Upper lobe of left lung (tissue), 6 donors: ENCODE data around the gene RAP1GAP. TPM values are rescaled to one million over a fixed set of nuclear protein-coding genes. Genes with fewer than 3 reads are reported as not detected.

Experiments used
- ATAC-seq, 2 donors: fragments of 200-7000 bp; cut with Tn5 transposase; one replicate each; pipeline ENCODE4 v1.9.1; 2022; ENCODE audit warnings: mild to moderate bottlenecking in 2 of 2, moderate library complexity in 2 of 2; ENCODE audit not compliant: low FRiP score in 2 of 2
- DNase-seq, 2 donors: peaks; one replicate each; pipeline ENCODE4 v3.0.0-alpha.2; 2019 to 2020
- H3K27ac ChIP-seq, 4 donors: fragments of 200-600 bp; sonication (generic); one replicate each; pipeline ENCODE4 v1.5.1; 2016 to 2019
- H3K27me3 ChIP-seq, 4 donors: fragments of 200-600 bp; sonication (generic); one replicate each; pipeline ENCODE4 v1.5.1; 2017 to 2019
- H3K36me3 ChIP-seq, 4 donors: fragments of 200-600 bp; sonication (generic); one replicate each; pipeline ENCODE4 v1.5.1; 2016 to 2019
- H3K4me1 ChIP-seq, 4 donors: fragments of 200-600 bp; sonication (generic); one replicate each; pipeline ENCODE4 v1.5.1; 2018 to 2019
- H3K4me3 ChIP-seq, 4 donors: fragments of 200-600 bp; sonication (generic); one replicate each; pipeline ENCODE4 v1.5.1; 2017 to 2019; ENCODE audit warnings: mild to moderate bottlenecking in 2 of 4, moderate library complexity in 1 of 4
- H3K9me3 ChIP-seq, 4 donors: fragments of 200-600 bp; sonication (generic); one replicate each; pipeline ENCODE4 v1.5.1; 2018 to 2019
- CTCF ChIP-seq, 6 experiments: fragments of 450-650 bp in 4 of 6; fragments of 200-600 bp in 2 of 6; sonication (generic) in 2 of 6; IDR thresholded peaks; one replicate each; pipeline ENCODE4 v1.5.1; 2016 to 2019; ENCODE audit warnings: antibody characterized with exemption in 6 of 6
- EP300 ChIP-seq, 4 donors: sonication (generic); formaldehyde crosslinking; IDR thresholded peaks; one replicate each; pipeline ENCODE4 v1.5.1; 2017; ENCODE audit warnings: antibody characterized with exemption in 4 of 4, control low read depth in 2 of 4
- POLR2A ChIP-seq, 4 donors: fragments of 450-650 bp; IDR thresholded peaks; one replicate each; pipeline ENCODE4 v1.5.1; 2016 to 2017; ENCODE audit warnings: antibody characterized with exemption in 4 of 4, mild to moderate bottlenecking in 2 of 4
- POLR2AphosphoS5 ChIP-seq, 2 donors: sonication (generic); formaldehyde crosslinking; IDR thresholded peaks; one replicate each; pipeline ENCODE4 v1.5.1; 2017; ENCODE audit warnings: antibody characterized with exemption in 2 of 2
- WGBS, 2 donors: methylation state at CpG; one replicate each; pipeline ENCODE4 v1.1.5; 2017 to 2018; 5-methylcytosine and 5-hydroxymethylcytosine counted together
- total RNA-seq, 6 donors: library from RNA; depleted of rRNA in 4 of 6; stranded (reverse); fragments of >200 nt in 4 of 6; gene quantifications; one replicate each; pipeline versions ENCODE4 v1.1.0 to v1.2.1, GENCODE V29; 2016 to 2021
- donor health status: DM: no; HTN: no; CAD: no; lungs with moderate emphysema.
- donor health status: DM: no; HTN: yes; CAD: no; lungs with severe emphysema.

Gene RAP1GAP
- total RNA-seq, 6 donors from 2014 or later, result 26.9 to 65.2 (median 36.7) TPM

DNA sequence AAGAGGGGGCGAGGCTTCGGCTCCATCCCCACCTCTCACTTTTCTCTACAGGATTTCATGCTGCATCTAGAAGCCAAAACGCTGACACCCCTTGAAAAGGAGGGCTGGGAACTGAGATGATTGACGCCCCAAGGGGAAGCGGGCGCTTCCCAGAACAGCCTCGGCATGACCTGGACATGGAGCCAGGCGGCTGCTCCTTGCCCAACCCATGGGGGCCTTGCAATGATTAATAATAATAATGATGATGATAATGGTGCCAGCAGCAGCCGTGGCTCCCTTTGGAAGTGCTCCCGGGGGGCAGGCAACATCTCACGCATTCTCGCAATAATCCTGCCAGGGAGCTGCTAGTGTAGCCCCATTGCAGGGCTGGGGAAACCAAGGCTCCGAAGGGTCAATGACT lies 78.2 kb downstream of the RAP1GAP start:
- no peaks in the 10 kb centered on the region for H3K36me3 ChIP-seq
- no peak for ATAC-seq
- no peak overlapping the region for H3K4me3 ChIP-seq
- H3K27me3 ChIP-seq, result no peaks in the 10 kb centered on the region
- peak overlapping the region in 1 of 4 donors; percentile 53 for H3K27ac ChIP-seq
- DNase-seq, result no peak
- H3K9me3 ChIP-seq, result no peaks in the 10 kb centered on the region
- 48 to 49% methylated on average over 13 of the region's 13 CpGs for WGBS, 2 donors
- TF ChIP-seq POLR2AphosphoS5 (IDR thresholded peaks at IDR 0.05), result no peak
- peaks cover 10 to 28% (median 18%) of the 10 kb centered on the region in 4 donors for H3K4me1 ChIP-seq

DNA sequence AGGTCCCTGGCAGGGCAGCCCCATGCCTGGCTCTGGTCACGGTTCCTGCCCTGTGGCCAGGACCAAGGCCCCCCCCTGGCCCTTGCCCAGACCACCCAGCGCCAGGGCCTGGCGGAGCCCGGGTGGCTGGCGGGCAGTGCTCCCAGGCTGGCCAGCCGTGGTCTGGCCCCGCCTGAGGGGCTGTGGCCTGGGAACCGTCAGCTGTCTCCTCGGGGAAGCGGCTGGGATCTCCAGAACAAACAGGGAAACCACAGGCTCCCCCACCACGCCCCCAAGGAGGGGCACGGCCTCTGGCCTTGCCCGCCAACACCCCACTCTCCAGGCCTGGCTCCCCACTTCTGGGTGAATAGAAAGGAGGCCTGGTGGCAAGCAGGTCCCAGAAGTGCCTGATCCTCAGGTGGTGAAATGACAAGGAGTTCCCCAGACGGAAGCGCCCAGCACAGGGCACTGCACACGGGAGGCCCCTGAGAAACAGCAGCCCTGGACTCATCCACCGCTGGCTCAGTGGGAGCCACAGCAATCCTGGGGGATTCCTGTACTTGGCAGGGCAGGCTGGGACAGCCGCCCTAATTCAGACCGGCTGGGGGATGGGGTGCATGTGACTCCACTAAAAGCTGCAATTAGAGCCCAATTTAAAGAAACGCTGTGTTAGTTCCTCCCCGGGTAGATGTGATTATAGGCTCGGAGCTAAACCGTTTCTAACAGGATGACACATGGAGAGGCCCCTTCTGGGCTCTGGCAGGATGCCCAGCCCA lies 78.9 kb downstream of the RAP1GAP start:
- H3K9me3 ChIP-seq, result no peaks in the 10 kb centered on the region
- H3K27me3 ChIP-seq, result no peaks in the 10 kb centered on the region
- H3K27ac ChIP-seq, result peak overlapping the region in 1 of 4 donors; percentile 53
- H3K36me3 ChIP-seq, result no peaks in the 10 kb centered on the region
- no peak overlapping the region for H3K4me3 ChIP-seq
- ATAC-seq, result no peak
- H3K4me1 ChIP-seq, result peaks cover 16 to 30% (median 21%) of the 10 kb centered on the region in 4 donors
- 18 to 25% methylated on average over 11 to 17 of the region's 23 CpGs for WGBS, 2 donors
- peak in 1 of 2 donors; percentile 78 for DNase-seq
- TF ChIP-seq POLR2A (IDR thresholded peaks at IDR 0.05), result no peak
- TF ChIP-seq POLR2AphosphoS5 (IDR thresholded peaks at IDR 0.05), result no peak
- no peak for TF ChIP-seq CTCF (IDR thresholded peaks at IDR 0.05)
- TF ChIP-seq EP300 (IDR thresholded peaks at IDR 0.05), result no peak

DNA sequence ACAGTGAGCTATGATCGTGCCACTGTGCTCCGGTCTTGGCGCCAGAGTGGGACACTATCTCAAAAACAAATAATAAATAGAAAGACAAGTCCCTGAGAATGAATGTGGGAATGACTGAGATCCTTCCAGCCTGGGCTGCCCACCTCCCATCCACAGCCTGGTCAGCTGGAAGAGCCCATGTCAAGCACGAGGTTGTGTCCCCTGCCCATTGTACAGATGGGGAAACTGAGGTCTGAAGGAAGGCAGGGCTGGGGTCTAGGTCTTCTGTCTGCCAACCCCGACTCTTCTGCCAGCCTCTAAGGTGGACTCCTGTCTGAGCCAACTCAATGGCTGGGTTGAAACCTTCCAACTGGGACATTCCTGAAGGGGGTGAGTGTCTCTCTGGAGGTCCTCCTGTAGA lies 79.5 kb downstream of the RAP1GAP start:
- no peaks in the 10 kb centered on the region for H3K27me3 ChIP-seq
- H3K4me1 ChIP-seq, result peaks cover 18 to 30% (median 24%) of the 10 kb centered on the region in 4 donors
- ATAC-seq (no peak), DNase-seq (no peak)
- TF ChIP-seq POLR2AphosphoS5 (IDR thresholded peaks at IDR 0.05) (no peak), EP300 (IDR thresholded peaks at IDR 0.05) (no peak), POLR2A (IDR thresholded peaks at IDR 0.05) (no peak), CTCF (IDR thresholded peaks at IDR 0.05) (no peak)
- H3K4me3 ChIP-seq, result no peak overlapping the region
- H3K36me3 ChIP-seq, result no peaks in the 10 kb centered on the region
- H3K9me3 ChIP-seq, result no peaks in the 10 kb centered on the region
- 68 to 97% methylated on average over 5 of the region's 5 CpGs for WGBS, 2 donors
- no peak overlapping the region for H3K27ac ChIP-seq

GRCh38 chr1:21587602-21587953 lies 81.6 kb downstream of the RAP1GAP start:
- Histone ChIP-seq H3K27me3 (no peaks in the 10 kb centered on the region), H3K9me3 (no peaks in the 10 kb centered on the region), H3K4me1 (peaks cover 18 to 30% (median 26%) of the 10 kb centered on the region in 4 donors), H3K36me3 (no peaks in the 10 kb centered on the region), H3K27ac (no peak overlapping the region), H3K4me3 (no peak overlapping the region)
- ATAC-seq, result no peak
- WGBS, 2 donors, result 90 to 100% methylated on average over 2 to 5 of the region's 5 CpGs
- no peak for DNase-seq
- TF ChIP-seq EP300 (IDR thresholded peaks at IDR 0.05) (no peak), POLR2A (IDR thresholded peaks at IDR 0.05) (no peak), CTCF (IDR thresholded peaks at IDR 0.05) (no peak), POLR2AphosphoS5 (IDR thresholded peaks at IDR 0.05) (no peak)

GRCh38 chr1:21586846-21587601 lies 82.1 kb downstream of the RAP1GAP start:
- Histone ChIP-seq H3K4me3 (no peak overlapping the region), H3K4me1 (peaks cover 18 to 30% (median 26%) of the 10 kb centered on the region in 4 donors), H3K27ac (no peak overlapping the region), H3K27me3 (no peaks in the 10 kb centered on the region), H3K36me3 (no peaks in the 10 kb centered on the region), H3K9me3 (no peaks in the 10 kb centered on the region)
- peak; percentile 76 to 78 for ATAC-seq
- 23 to 45% methylated on average over 14 to 23 of the region's 24 CpGs for WGBS, 2 donors
- peak; percentile 83 to 86 for DNase-seq
- TF ChIP-seq CTCF (IDR thresholded peaks at IDR 0.05) (peak in 2 of 6 experiments; percentile 20 to 25), POLR2AphosphoS5 (IDR thresholded peaks at IDR 0.05) (peak; percentile 6 to 28), EP300 (IDR thresholded peaks at IDR 0.05) (no peak), POLR2A (IDR thresholded peaks at IDR 0.05) (no peak)
